Measurements from ENCODE around the gene ASTN2. TPM values are rescaled to one million over a fixed set of nuclear protein-coding genes. Genes with fewer than 3 reads are reported as not detected.

ASTN2 gene
- polyA plus RNA-seq, 1 donor from 2014 or later = 6.8 TPM

GRCh38 chr9:116468369-116468768 lies 946.5 kb downstream of the ASTN2 start:
- Histone ChIP-seq H3K4me3 (ENCODE audit: low read length) (no peak overlapping the region), H3K27me3 (ENCODE audit: insufficient read depth, low read depth, low read length) (no peaks in the 10 kb centered on the region), H3K9me2 (ENCODE audit: insufficient read depth, low read length) (no peaks in the 10 kb centered on the region), H3K9ac (ENCODE audit: low read length) (no peak overlapping the region), H3K4me2 (ENCODE audit: low read length) (no peak overlapping the region), H4K20me1 (ENCODE audit: insufficient read depth) (no peaks in the 10 kb centered on the region), H3K9me3 (ENCODE audit: low read length) (no peaks in the 10 kb centered on the region), H3K27ac (ENCODE audit: low read length) (no peak overlapping the region), H3F3A (ENCODE audit: insufficient read depth, low read length, poor library complexity, severe bottlenecking) (no peaks in the 10 kb centered on the region), H2AFZ (ENCODE audit: low read depth, low read length) (no peak overlapping the region), H3K36me3 (ENCODE audit: insufficient read depth, low read length) (no peaks in the 10 kb centered on the region), H3K79me2 (replicated peaks; ENCODE audit: insufficient read depth, low read length) (no peaks in the 10 kb centered on the region)
- no peak for TF ChIP-seq CTCF (IDR thresholded peaks at IDR 0.05; ENCODE audit: poor library complexity, severe bottlenecking)
- no peak for TF ChIP-seq TAF1 (IDR thresholded peaks at IDR 0.05; ENCODE audit: low read depth)
- no peak for TF ChIP-seq SMC3 (conservative IDR thresholded peaks at IDR 0.05; ENCODE audit: poor library complexity)
- no peak for TF ChIP-seq POLR2AphosphoS5 (IDR thresholded peaks at IDR 0.05)
- TF ChIP-seq MXI1 (conservative IDR thresholded peaks at IDR 0.05; ENCODE audit: poor library complexity, severe bottlenecking) = no peak

DNA sequence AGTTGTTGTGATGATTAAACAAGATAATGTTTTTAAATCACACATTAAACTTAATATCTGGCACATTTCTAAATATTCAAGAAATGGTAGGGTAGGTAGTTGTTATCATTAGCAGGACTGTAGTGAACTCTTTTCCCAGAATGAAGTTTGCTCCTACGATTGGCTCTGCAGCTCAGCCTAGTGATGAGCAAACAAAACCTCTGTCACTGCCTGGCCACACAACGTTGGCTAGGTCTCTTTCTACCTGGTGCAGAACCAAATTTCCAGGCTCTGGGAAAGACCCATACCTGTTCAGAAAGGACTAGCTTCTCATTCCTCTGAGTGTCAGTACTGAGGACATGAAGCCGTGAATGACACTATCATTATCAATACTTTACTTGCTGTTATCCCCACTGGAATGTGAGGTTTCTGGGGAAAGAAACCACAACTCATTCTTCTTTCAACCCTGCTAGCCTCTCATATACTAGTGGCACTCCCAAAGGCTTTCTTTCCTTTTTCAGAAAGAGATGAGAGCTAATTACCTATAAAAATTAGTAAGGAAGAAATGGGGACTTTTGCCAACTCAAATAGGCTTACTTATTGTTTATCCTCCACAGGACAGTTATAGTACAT lies 947.0 kb downstream of the ASTN2 start:
- H3K79me2 ChIP-seq (replicated peaks; ENCODE audit: insufficient read depth, low read length) = no peaks in the 10 kb centered on the region
- no peak overlapping the region for H2AFZ ChIP-seq (ENCODE audit: low read depth, low read length)
- no peaks in the 10 kb centered on the region for H3K9me2 ChIP-seq (ENCODE audit: insufficient read depth, low read length)
- no peak overlapping the region for H3K9ac ChIP-seq (ENCODE audit: low read length)
- H3K27ac ChIP-seq (ENCODE audit: low read length) = no peak overlapping the region
- no peaks in the 10 kb centered on the region for H3K36me3 ChIP-seq (ENCODE audit: insufficient read depth, low read length)
- TF ChIP-seq EZH2 (IDR thresholded peaks at IDR 0.05; ENCODE audit: borderline replicate concordance, insufficient read depth, low read length, poor library complexity, severe bottlenecking) (no peak), REST (IDR thresholded peaks at IDR 0.05; ENCODE audit: borderline replicate concordance) (no peak), SMC3 (conservative IDR thresholded peaks at IDR 0.05; ENCODE audit: poor library complexity) (no peak), POLR2AphosphoS5 (IDR thresholded peaks at IDR 0.05) (no peak), TAF1 (IDR thresholded peaks at IDR 0.05; ENCODE audit: low read depth) (no peak), CTCF (IDR thresholded peaks at IDR 0.05; ENCODE audit: poor library complexity, severe bottlenecking) (no peak), MXI1 (conservative IDR thresholded peaks at IDR 0.05; ENCODE audit: poor library complexity, severe bottlenecking) (no peak), RAD21 (conservative IDR thresholded peaks at IDR 0.05) (no peak), EP300 (conservative IDR thresholded peaks at IDR 0.05; ENCODE audit: poor library complexity, severe bottlenecking) (no peak)
- no peaks in the 10 kb centered on the region for H4K20me1 ChIP-seq (ENCODE audit: insufficient read depth)
- H3K27me3 ChIP-seq (ENCODE audit: insufficient read depth, low read depth, low read length) = no peaks in the 10 kb centered on the region
- H3K4me3 ChIP-seq (ENCODE audit: low read length) = no peak overlapping the region
- H3F3A ChIP-seq (ENCODE audit: insufficient read depth, low read length, poor library complexity, severe bottlenecking) = no peaks in the 10 kb centered on the region
- no peak overlapping the region for H3K4me2 ChIP-seq (ENCODE audit: low read length)
- H3K9me3 ChIP-seq (ENCODE audit: low read length) = no peaks in the 10 kb centered on the region
